HEK293 (cell line): ENCODE measurements around the gene SPTBN2.
A peak's percentile ranks its signal among the peaks of the same experiment; 100 is the strongest.

Experiments
- BCL6B ChIP-seq: fragments of 450-650 bp; formaldehyde crosslinking; IDR thresholded peaks from 2 replicates; pipeline ENCODE4 v1.5.1; 2017; ENCODE audit warnings: missing biosample characterization, missing genetic modification characterization
- HOXC10 ChIP-seq: sonication (generic); formaldehyde crosslinking; IDR thresholded peaks from 2 replicates; pipeline ENCODE4 v1.8.1; 2023; ENCODE audit warnings: mild to moderate bottlenecking, missing genetic modification reagents
- MZF1 ChIP-seq: fragments of 450-650 bp; formaldehyde crosslinking; IDR thresholded peaks from 2 replicates; pipeline ENCODE4 v1.5.1; 2017; ENCODE audit warnings: missing biosample characterization, missing genetic modification characterization, borderline replicate concordance
- OSR2 ChIP-seq: fragments of 450-650 bp; formaldehyde crosslinking; IDR thresholded peaks from 2 replicates; pipeline ENCODE4 v1.5.1; 2016; ENCODE audit warnings: missing biosample characterization, missing genetic modification characterization
- PBX3 ChIP-seq: sonication (generic); formaldehyde crosslinking; IDR thresholded peaks from 2 replicates; pipeline ENCODE4 v1.8.1; 2022; ENCODE audit warnings: mild to moderate bottlenecking, moderate library complexity, missing genetic modification reagents
- REST ChIP-seq: fragments of 450-650 bp; formaldehyde crosslinking; IDR thresholded peaks from 2 replicates; pipeline ENCODE4 v1.5.1; 2016; ENCODE audit warnings: missing biosample characterization, missing genetic modification characterization
- SCRT1 ChIP-seq: fragments of 450-650 bp; formaldehyde crosslinking; IDR thresholded peaks from 2 replicates; pipeline ENCODE4 v1.5.1; 2016; ENCODE audit warnings: missing biosample characterization, missing genetic modification characterization, borderline replicate concordance
- TCF7L2 ChIP-seq: IDR thresholded peaks from 2 replicates; pipeline ENCODE4 v1.6.1; 2011; ENCODE audit warnings: low read depth, mild to moderate bottlenecking, inconsistent platforms, low read length, moderate library complexity, borderline replicate concordance
- WT1 ChIP-seq: fragments of 450-650 bp; formaldehyde crosslinking; IDR thresholded peaks from 2 replicates; pipeline ENCODE4 v1.5.1; 2016; ENCODE audit warnings: missing biosample characterization, missing genetic modification characterization
- ZFP41 ChIP-seq: fragments of 450-650 bp; formaldehyde crosslinking; IDR thresholded peaks from 2 replicates; pipeline ENCODE4 v1.5.1; 2016; ENCODE audit warnings: missing biosample characterization, missing genetic modification characterization, borderline replicate concordance
- ZFP69B ChIP-seq: fragments of 450-650 bp; formaldehyde crosslinking; IDR thresholded peaks from 2 replicates; pipeline ENCODE4 v1.5.1; 2016; ENCODE audit warnings: missing biosample characterization, missing genetic modification characterization
- ZNF140 ChIP-seq: fragments of 450-650 bp; formaldehyde crosslinking; IDR thresholded peaks from 2 replicates; pipeline ENCODE4 v1.5.1; 2016; ENCODE audit warnings: missing biosample characterization, missing genetic modification characterization
- ZNF146 ChIP-seq: fragments of 450-650 bp; formaldehyde crosslinking; IDR thresholded peaks from 2 replicates; pipeline ENCODE4 v1.5.1; 2016; ENCODE audit warnings: missing biosample characterization, missing genetic modification characterization
- ZNF174 ChIP-seq: fragments of 450-650 bp; formaldehyde crosslinking; IDR thresholded peaks from 2 replicates; pipeline ENCODE4 v1.5.0; 2017; ENCODE audit warnings: missing biosample characterization, mild to moderate bottlenecking, missing genetic modification characterization
- ZNF214 ChIP-seq: fragments of 450-650 bp; formaldehyde crosslinking; IDR thresholded peaks from 2 replicates; pipeline ENCODE4 v1.5.1; 2017; ENCODE audit warnings: missing biosample characterization, mild to moderate bottlenecking, missing genetic modification characterization, borderline replicate concordance
- ZNF223 ChIP-seq: fragments of 450-650 bp; formaldehyde crosslinking; IDR thresholded peaks from 2 replicates; pipeline ENCODE4 v1.5.1; 2016; ENCODE audit warnings: missing biosample characterization, missing genetic modification characterization
- ZNF24 ChIP-seq: fragments of 450-650 bp; formaldehyde crosslinking; IDR thresholded peaks from 2 replicates; pipeline ENCODE4 v1.5.1; 2016; ENCODE audit warnings: missing biosample characterization, missing genetic modification characterization
- ZNF248 ChIP-seq: fragments of 450-650 bp; formaldehyde crosslinking; IDR thresholded peaks from 2 replicates; pipeline ENCODE4 v1.5.1; 2017; ENCODE audit warnings: missing biosample characterization, missing genetic modification characterization
- ZNF311 ChIP-seq: fragments of 450-650 bp; formaldehyde crosslinking; IDR thresholded peaks from 2 replicates; pipeline ENCODE4 v1.5.1; 2017; ENCODE audit warnings: missing biosample characterization, missing genetic modification characterization, borderline replicate concordance
- ZNF391 ChIP-seq: fragments of 450-650 bp; formaldehyde crosslinking; IDR thresholded peaks from 2 replicates; pipeline ENCODE4 v1.5.1; 2016; ENCODE audit warnings: low read depth, missing biosample characterization, missing genetic modification characterization, borderline replicate concordance
- ZNF394 ChIP-seq: fragments of 450-650 bp; formaldehyde crosslinking; IDR thresholded peaks from 2 replicates; pipeline ENCODE4 v1.5.1; 2016; ENCODE audit warnings: missing biosample characterization, missing genetic modification characterization, mild to moderate bottlenecking, moderate library complexity, borderline replicate concordance
- ZNF426 ChIP-seq: fragments of 450-650 bp; formaldehyde crosslinking; IDR thresholded peaks from 2 replicates; pipeline ENCODE4 v1.5.1; 2017; ENCODE audit warnings: missing biosample characterization, missing genetic modification characterization, mild to moderate bottlenecking, inconsistent platforms, moderate library complexity
- ZNF513 ChIP-seq: fragments of 450-650 bp; IDR thresholded peaks from 2 replicates; pipeline ENCODE4 v1.5.1; 2018; ENCODE audit warnings: missing biosample characterization, missing genetic modification characterization
- ZNF561 ChIP-seq: fragments of 450-650 bp; IDR thresholded peaks from 2 replicates; pipeline ENCODE4 v1.5.1; 2018; ENCODE audit warnings: missing biosample characterization, missing genetic modification characterization, borderline replicate concordance
- ZNF600 ChIP-seq: fragments of 450-650 bp; formaldehyde crosslinking; IDR thresholded peaks from 2 replicates; pipeline ENCODE4 v1.5.1; 2016; ENCODE audit warnings: missing biosample characterization, missing genetic modification characterization
- ZNF624 ChIP-seq: fragments of 450-650 bp; formaldehyde crosslinking; IDR thresholded peaks from 2 replicates; pipeline ENCODE4 v1.5.1; 2017; ENCODE audit warnings: missing biosample characterization, missing genetic modification characterization
- ZNF658 ChIP-seq: fragments of 450-650 bp; formaldehyde crosslinking; IDR thresholded peaks from 2 replicates; pipeline ENCODE4; 2016; ENCODE audit warnings: missing biosample characterization, missing genetic modification characterization
- ZNF664 ChIP-seq: fragments of 450-650 bp; formaldehyde crosslinking; IDR thresholded peaks from 2 replicates; pipeline ENCODE4 v1.5.1; 2016; ENCODE audit warnings: missing biosample characterization, missing genetic modification characterization
- ZNF704 ChIP-seq: fragments of 450-650 bp; formaldehyde crosslinking; IDR thresholded peaks from 2 replicates; pipeline ENCODE4 v1.5.1; 2016; ENCODE audit warnings: missing biosample characterization, missing genetic modification characterization
- ZNF777 ChIP-seq: fragments of 450-650 bp; formaldehyde crosslinking; IDR thresholded peaks from 2 replicates; pipeline ENCODE4 v1.5.1; 2017; ENCODE audit warnings: missing biosample characterization, missing genetic modification characterization, borderline replicate concordance
- ZNF785 ChIP-seq: fragments of 450-650 bp; formaldehyde crosslinking; IDR thresholded peaks from 2 replicates; pipeline ENCODE4 v1.5.1; 2016; ENCODE audit warnings: missing biosample characterization, missing genetic modification characterization
- ZNF830 ChIP-seq: fragments of 450-650 bp; IDR thresholded peaks from 2 replicates; pipeline ENCODE4 v1.5.0; 2018; ENCODE audit warnings: missing biosample characterization, missing genetic modification characterization, low read depth, mild to moderate bottlenecking, moderate library complexity

Gene SPTBN2

GRCh38 chr11:66638177-66639065, 90.6 kb downstream of the SPTBN2 start, which contains the start of gene RBM4 (continued):
- no peak for TF ChIP-seq ZNF311 (tag by site-specific recombination)
- TF ChIP-seq SCRT1 (tag by site-specific recombination) = no peak
- TF ChIP-seq ZNF561 (tag by site-specific recombination) = no peak
- no peak for TF ChIP-seq HOXC10 (CRISPR knock-in tag)
- no peak for TF ChIP-seq MZF1 (tag by site-specific recombination)
- no peak for TF ChIP-seq ZNF600
- no peak for TF ChIP-seq ZNF658 (tag by site-specific recombination)
- TF ChIP-seq ZNF426 (tag by site-specific recombination) = no peak
- TF ChIP-seq ZNF174 (tag by site-specific recombination) = no peak
- no peak for TF ChIP-seq ZNF214 (tag by site-specific recombination)
- no peak for TF ChIP-seq ZNF391
- no peak for TF ChIP-seq BCL6B (tag by site-specific recombination)
- TF ChIP-seq ZNF394 = peak; percentile 24; the same call in 1 of the 2 replicates
- no peak for TF ChIP-seq ZNF140
- peak; percentile 25; the same call in 1 of the 2 replicates for TF ChIP-seq WT1 (tag by site-specific recombination)
- TF ChIP-seq ZNF664 (tag by site-specific recombination) = no peak
- TF ChIP-seq OSR2 (tag by site-specific recombination) = no peak; the same call in 1 of the 2 replicates
- no peak for TF ChIP-seq ZNF624 (tag by site-specific recombination)
- no peak for TF ChIP-seq ZNF785 (tag by site-specific recombination)
- no peak for TF ChIP-seq ZNF777 (tag by site-specific recombination)
- no peak for TF ChIP-seq ZNF704 (tag by site-specific recombination)
- no peak for TF ChIP-seq ZNF513
- TF ChIP-seq ZNF24 (tag by site-specific recombination) = peak; percentile 68; the same call in 1 of the 2 replicates
- TF ChIP-seq ZFP41 (tag by site-specific recombination) = no peak
- TF ChIP-seq ZNF830 (tag by site-specific recombination) = no peak
- TF ChIP-seq ZFP69B (tag by site-specific recombination) = peak; percentile 63
- TF ChIP-seq TCF7L2 = no peak
- no peak for TF ChIP-seq ZNF248 (tag by site-specific recombination)
- no peak for TF ChIP-seq ZNF223 (tag by site-specific recombination)
- no peak for TF ChIP-seq REST (tag by site-specific recombination)
- TF ChIP-seq ZNF146 (tag by site-specific recombination) = no peak
- no peak for TF ChIP-seq PBX3 (CRISPR knock-in tag)
